Stimulated activated naive CD8-positive, alpha-beta T cell treated with anti-CD3 and anti-CD28 coated beads, Interleukin-15, amount 100 ng/mL, for 72 hours (primary cell): ENCODE data around the gene MOK.

Experiments used
- ATAC-seq: fragments of 150-1000 bp; cut with Tn5 transposase; 2 replicates; pipeline ENCODE4 v1.10.0; 2021; ENCODE audit warnings: mild to moderate bottlenecking, moderate library complexity
- DNase-seq, 2 donors: peaks; one replicate each; pipeline ENCODE4 v3.0.0; 2021 to 2022
- H3K27ac Mint-ChIP-seq, 2 donors: one replicate each; pipeline ENCODE4 v1.8.0; 2022; ENCODE audit warnings: mild to moderate bottlenecking in 2 of 2, mixed read lengths in 2 of 2, moderate library complexity in 2 of 2
- H3K27me3 Mint-ChIP-seq: one replicate; pipeline ENCODE4 v1.8.0; 2022; ENCODE audit warnings: mixed read lengths
- H3K4me1 Mint-ChIP-seq: one replicate; pipeline ENCODE4 v1.8.0; 2022; ENCODE audit warnings: mild to moderate bottlenecking, mixed read lengths
- H3K4me3 Mint-ChIP-seq, 2 donors: one replicate each; pipeline ENCODE4 v1.8.0; 2022; ENCODE audit warnings: mild to moderate bottlenecking in 2 of 2, mixed read lengths in 2 of 2, moderate library complexity in 1 of 2
- H3K9me3 Mint-ChIP-seq, 2 donors: one replicate each; pipeline ENCODE4 v1.8.0; 2022; ENCODE audit warnings: mixed read lengths in 2 of 2

Gene MOK

DNA sequence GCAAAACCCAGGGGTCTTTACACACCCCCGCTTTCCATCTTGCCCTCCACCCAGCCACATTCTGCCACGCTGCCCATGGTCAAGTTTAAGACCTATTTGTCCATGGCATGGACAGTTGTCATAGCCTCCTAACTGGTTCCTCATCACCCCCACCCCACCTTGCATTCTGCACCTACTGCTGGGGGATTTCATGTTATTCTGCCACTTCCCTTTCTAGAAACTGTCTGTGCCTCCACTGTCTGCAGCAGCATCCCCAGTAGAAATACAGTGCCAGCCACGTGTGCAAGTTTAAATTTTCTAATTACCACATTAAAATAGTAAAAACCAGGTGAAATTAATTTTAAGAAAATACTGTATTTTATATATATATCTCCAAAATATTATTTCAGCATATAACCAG is 102.0 kb downstream of the MOK start:
- no peak for DNase-seq
- Mint-ChIP-seq H3K27ac (no peak overlapping the region), H3K4me3 (no peak overlapping the region), H3K4me1 (peaks cover 72% of the 10 kb centered on the region), H3K9me3 (no peaks in the 10 kb centered on the region), H3K27me3 (no peaks in the 10 kb centered on the region)
- ATAC-seq = no peak

DNA sequence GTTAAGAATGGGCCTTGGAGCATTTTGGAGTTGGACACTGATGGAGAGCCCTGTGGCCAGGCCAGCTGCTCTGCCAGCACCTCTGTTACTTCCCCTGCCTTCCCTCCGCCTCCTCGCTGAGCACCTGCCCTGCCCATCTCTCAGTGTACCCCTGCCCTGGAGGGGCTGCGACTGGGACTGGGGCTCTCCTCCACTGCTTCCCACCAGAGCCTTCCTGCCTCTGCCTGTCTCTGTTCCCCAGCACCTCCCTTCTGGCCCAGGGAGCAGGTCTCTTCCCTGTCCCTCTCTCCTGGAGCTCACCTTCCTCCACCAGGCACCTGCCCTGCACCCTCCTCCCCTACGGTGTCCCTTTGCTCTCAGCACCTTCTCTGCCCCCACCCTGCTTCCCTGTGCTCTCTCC is 103.2 kb downstream of the MOK start:
- H3K27ac Mint-ChIP-seq = peak overlapping the region; percentile 13 to 68
- H3K27me3 Mint-ChIP-seq = no peaks in the 10 kb centered on the region
- peaks cover 83% of the 10 kb centered on the region for H3K4me1 Mint-ChIP-seq
- H3K9me3 Mint-ChIP-seq = no peaks in the 10 kb centered on the region
- peak; percentile 41 for ATAC-seq
- no peak for DNase-seq
- H3K4me3 Mint-ChIP-seq = peak overlapping the region; percentile 59 to 79

DNA sequence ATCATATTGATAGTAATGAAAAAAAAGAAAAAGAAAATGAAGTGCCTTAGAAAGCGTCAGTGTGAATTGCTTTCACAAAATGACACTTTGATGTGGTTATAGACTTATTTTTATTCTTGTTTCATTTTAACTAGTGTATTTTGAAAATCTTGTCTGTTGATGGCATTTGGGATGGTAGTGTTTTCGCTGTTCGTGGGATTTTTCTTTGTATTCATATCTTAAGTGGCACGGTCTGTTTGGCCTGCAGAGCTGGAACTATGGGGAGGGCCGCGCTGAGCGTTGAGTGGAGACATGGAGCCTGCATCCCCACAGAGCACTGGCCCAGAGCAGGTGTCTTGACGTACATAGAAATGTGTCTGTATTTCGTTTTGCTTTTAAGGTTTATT is 103.6 kb downstream of the MOK start:
- no peaks in the 10 kb centered on the region for H3K9me3 Mint-ChIP-seq
- H3K4me1 Mint-ChIP-seq = peaks cover 88% of the 10 kb centered on the region
- DNase-seq (peak in 1 of 2 donors; percentile 33), ATAC-seq (peak; percentile 81)
- H3K4me3 Mint-ChIP-seq = peak overlapping the region; percentile 59 to 79
- peak overlapping the region; percentile 2 to 14 for H3K27ac Mint-ChIP-seq
- H3K27me3 Mint-ChIP-seq = no peaks in the 10 kb centered on the region

DNA sequence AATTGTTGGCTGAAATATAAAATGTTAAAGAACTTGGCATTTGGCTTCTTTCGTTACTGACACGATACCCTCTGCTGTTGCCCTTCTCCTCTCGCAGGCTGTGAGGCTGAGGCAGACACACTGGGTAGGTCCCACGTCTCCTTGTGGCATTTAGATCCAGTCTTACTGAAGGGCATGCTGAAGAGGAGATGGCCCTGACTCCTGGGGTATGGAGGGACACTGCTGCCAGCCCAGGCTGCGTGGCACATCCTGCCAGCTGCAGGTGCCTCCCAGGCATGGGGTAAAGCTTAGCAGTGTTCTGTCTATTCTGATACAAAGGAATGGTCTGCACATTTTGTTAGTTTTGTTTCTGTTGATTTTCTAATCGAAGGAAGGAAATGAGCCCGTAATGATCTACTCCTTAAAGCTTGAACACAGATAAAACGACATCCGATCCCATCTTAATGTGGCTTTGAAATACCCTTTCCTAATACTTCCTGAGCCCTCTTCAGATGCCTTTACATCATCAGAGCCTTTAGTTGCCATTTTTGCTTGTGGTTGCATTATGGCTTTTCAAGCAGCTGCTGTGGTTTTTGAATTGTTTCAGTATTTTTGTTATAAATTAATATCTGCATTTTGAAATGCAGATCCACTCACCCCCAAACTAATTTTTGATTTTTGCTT is 104.1 kb downstream of the MOK start:
- DNase-seq = no peak
- H3K4me3 Mint-ChIP-seq = peak overlapping the region; percentile 59 to 79
- peak; percentile 68 for ATAC-seq
- no peaks in the 10 kb centered on the region for H3K9me3 Mint-ChIP-seq
- peak overlapping the region; percentile 2 to 65 for H3K27ac Mint-ChIP-seq
- H3K4me1 Mint-ChIP-seq = peaks cover 93% of the 10 kb centered on the region
- H3K27me3 Mint-ChIP-seq = no peaks in the 10 kb centered on the region

DNA sequence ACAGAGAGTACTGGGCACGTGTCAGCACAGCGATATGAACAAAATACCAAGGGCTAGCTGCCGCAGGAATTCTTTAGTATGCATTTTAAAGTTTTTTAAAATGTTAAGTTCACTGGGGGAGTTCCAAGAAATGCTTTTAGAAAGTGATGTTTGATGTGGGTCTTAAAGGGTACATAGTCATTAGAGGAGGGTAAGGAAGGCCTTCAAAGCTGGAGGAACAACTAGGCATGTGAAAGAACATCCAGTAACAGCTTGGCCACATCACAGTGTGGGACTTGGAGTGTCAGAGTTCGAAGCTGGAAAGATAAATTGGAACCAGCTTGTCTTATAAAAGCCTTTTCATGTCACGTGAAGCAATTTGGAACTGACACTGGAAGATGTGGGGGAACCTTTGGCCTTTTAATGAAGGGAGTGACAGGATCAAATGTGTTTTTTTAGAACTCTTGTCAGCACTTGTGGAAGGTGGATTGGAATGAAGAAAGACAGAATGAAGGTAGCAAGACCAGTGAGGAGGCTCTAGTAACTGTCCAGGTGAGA is 107.6 kb downstream of the MOK start:
- Mint-ChIP-seq H3K4me3 (peak overlapping the region in 1 of 2 donors; percentile 7), H3K4me1 (peaks cover 84% of the 10 kb centered on the region), H3K27me3 (no peaks in the 10 kb centered on the region), H3K27ac (peak overlapping the region in 1 of 2 donors; percentile 51), H3K9me3 (no peaks in the 10 kb centered on the region)
- ATAC-seq = no peak
- DNase-seq = no peak

DNA sequence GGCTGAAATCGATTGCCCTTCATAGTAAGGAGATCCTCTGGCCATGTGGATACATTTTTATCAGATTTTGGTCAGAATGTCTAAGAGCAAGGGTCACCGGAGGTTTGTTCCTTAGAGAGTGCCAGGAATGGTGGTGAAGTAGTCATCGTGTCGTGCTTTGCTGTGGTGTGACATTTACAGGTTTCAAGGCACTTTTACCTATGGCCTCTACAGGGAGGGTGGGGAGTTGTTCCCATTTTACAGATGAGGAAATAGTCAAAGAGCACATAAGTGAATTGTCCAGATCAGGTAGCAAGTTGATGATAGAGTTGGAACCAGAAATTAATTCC is 108.1 kb downstream of the MOK start:
- H3K4me1 Mint-ChIP-seq = peaks cover 79% of the 10 kb centered on the region
- H3K27me3 Mint-ChIP-seq = no peaks in the 10 kb centered on the region
- H3K9me3 Mint-ChIP-seq = no peaks in the 10 kb centered on the region
- peak overlapping the region in 1 of 2 donors; percentile 7 for H3K4me3 Mint-ChIP-seq
- peak overlapping the region; percentile 30 to 51 for H3K27ac Mint-ChIP-seq
- DNase-seq (no peak), ATAC-seq (no peak)

DNA sequence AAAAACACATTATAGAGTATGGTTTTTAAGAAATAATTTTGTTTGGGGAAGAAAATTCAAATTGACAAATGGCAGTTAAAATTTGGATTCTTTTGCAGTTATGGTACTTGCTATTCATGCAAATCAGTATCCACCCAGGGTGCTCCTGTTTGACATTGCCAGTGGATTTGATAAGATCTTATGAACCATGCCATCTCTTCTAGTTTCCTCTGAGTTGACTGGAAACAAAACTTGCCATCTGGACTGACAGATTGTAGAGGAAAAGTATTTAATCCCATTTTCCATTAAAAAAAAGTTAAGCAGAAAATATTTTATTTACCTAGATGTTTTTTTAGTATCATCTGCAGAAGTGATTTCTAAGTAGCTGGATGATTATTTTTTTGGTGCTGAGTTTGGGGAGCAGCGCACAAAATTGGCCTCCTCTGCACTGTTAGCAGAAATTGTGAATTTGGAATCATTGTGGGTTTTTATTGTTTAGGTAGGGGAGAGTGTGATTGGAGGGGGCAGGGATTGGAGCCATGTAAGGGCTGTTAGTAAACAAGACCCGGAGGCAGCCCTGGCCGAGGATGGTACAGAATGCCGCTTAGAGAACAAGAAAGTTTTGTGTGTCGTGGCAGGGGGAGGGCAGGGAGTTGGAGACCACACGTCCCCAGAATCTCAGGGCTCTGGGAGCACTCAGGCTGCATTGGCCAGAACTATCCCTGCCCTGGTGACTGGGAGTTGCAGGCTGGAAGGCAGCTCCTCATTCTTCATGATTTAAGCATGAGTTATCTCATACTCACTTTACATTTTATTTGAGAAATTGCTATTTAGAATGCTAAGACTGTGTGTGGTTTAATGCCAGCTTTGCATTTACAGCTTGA is 108.7 kb downstream of the MOK start:
- H3K4me3 Mint-ChIP-seq = peak overlapping the region in 1 of 2 donors; percentile 28
- H3K27ac Mint-ChIP-seq = peak overlapping the region in 1 of 2 donors; percentile 30
- H3K9me3 Mint-ChIP-seq = no peaks in the 10 kb centered on the region
- DNase-seq = no peak
- no peak for ATAC-seq
- H3K27me3 Mint-ChIP-seq = no peaks in the 10 kb centered on the region
- peaks cover 76% of the 10 kb centered on the region for H3K4me1 Mint-ChIP-seq

DNA sequence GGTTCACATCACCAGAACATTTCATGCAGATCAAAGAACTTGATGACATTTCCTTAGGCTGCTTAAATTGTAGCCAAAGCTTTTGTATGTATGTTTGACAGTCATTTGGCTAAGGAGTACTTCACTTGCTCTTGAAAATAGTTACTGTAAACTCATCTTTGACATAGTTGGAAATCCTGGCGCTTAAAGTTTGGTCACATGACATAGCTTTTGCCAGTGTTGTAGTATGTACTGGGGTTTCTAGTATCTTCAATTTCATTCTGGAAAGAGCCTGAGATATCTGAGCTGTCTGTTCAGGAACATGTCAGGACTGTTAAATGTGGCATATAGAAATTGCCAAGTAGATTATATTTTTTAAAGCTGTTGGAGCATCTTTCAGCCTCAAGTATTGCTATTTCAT is 109.5 kb downstream of the MOK start:
- no peaks in the 10 kb centered on the region for H3K27me3 Mint-ChIP-seq
- no peak for DNase-seq
- peaks cover 76% of the 10 kb centered on the region for H3K4me1 Mint-ChIP-seq
- no peaks in the 10 kb centered on the region for H3K9me3 Mint-ChIP-seq
- no peak for ATAC-seq
- H3K27ac Mint-ChIP-seq = no peak overlapping the region
- no peak overlapping the region for H3K4me3 Mint-ChIP-seq

DNA sequence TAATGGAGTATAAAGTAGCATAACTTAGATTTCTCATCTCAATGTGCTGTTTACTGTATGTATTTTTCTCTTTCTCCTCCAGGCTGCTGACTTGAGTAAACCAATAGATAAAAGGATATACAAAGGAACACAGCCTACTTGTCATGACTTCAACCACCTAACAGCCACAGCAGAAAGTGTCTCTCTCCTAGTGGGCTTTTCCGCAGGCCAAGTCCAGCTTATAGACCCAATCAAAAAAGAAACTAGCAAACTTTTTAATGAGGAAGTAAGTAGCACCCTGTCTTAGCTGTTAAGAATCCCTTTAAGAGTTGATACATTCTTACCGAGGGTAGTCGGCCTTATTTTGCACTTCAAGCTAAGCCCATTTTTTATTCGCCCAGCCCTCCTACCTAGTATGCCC is 110.1 kb downstream of the MOK start:
- Mint-ChIP-seq H3K27ac (no peak overlapping the region), H3K9me3 (no peaks in the 10 kb centered on the region), H3K4me3 (no peak overlapping the region), H3K4me1 (peaks cover 76% of the 10 kb centered on the region), H3K27me3 (no peaks in the 10 kb centered on the region)
- no peak for DNase-seq
- ATAC-seq = no peak

DNA sequence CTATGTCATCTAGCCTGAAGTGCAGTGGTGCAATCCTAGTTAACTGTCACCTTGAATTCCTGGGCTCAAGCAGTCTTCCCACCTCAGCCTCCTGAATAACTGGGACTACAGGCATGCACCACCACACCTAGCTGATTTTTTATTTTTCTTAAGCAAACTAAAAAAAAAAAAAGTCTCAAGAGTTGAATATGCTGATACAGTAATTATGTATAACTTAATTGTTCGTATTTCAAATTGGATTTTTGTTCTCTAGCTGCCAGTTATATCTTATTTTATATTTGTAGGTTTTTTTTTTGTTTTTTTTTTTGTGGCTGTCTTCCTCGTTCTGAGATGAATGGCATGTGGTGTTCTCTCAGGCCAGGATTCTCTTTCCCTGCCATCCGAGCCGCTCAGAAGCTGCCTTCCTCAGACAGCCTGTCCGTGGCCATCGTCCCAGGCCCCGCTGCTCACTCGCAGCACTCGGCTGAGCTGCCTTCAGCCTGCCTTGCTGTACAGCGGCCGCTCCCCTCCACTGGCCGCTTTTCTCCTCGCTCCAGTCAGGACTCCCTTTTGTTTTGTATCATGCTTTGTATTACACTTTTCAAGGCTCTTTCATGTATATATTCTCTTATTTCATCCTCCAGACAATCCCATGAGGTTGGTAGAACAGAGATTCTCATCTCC is 112.0 kb downstream of the MOK start:
- peaks cover 60% of the 10 kb centered on the region for H3K4me1 Mint-ChIP-seq
- no peak for DNase-seq

DNA sequence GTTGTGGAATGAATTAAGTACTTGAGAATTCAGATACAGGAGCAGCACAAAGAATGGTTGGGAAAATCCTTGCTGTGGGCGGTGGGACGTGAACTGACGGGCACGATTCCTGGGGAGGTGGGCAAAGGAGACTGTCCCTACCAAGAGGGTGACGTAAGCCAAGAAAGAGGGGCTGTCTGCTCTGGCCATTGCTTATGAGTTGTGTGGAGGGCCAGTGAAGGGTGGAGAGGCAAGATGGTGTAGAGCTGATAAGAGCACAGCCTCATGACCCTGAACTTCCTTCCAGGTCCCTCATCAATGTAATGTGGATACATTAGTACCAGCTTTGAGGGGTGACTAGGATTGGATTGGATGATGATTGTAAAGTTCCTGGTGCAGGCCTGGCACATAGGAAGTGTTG is 115.1 kb downstream of the MOK start:
- ATAC-seq (no peak), DNase-seq (no peak)
- Mint-ChIP-seq H3K4me3 (no peak overlapping the region), H3K27me3 (no peaks in the 10 kb centered on the region), H3K9me3 (no peaks in the 10 kb centered on the region), H3K4me1 (peaks cover 61% of the 10 kb centered on the region), H3K27ac (no peak overlapping the region)

More for the DNA sequence above, 112.0 kb downstream of the MOK start:
- Mint-ChIP-seq H3K27me3 (no peaks in the 10 kb centered on the region), H3K9me3 (no peaks in the 10 kb centered on the region), H3K27ac (no peak overlapping the region), H3K4me3 (no peak overlapping the region)
- ATAC-seq = no peak

DNA sequence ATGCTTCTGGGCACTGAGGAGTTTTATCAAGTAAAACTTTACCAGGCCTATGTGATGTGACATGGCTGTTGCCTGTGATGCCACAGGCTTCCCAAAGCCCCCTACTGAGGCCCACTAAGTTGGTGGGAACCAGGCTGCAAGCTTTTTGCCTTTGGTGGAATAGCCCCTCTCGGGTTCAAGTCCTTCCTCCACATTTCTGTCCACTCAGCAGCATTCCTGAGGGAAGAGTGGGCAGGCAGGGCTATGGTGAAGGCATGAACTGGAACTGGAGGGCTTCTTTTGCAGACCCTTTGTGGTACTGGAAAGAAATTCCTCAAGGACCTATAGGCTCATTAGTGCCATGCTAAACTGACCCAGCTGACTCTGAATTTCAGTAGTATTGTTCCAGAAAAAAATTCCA is 116.8 kb downstream of the MOK start:
- Mint-ChIP-seq H3K4me1 (peaks cover 69% of the 10 kb centered on the region), H3K27ac (no peak overlapping the region), H3K4me3 (no peak overlapping the region), H3K9me3 (no peaks in the 10 kb centered on the region), H3K27me3 (no peaks in the 10 kb centered on the region)
- DNase-seq (no peak), ATAC-seq (no peak)

DNA sequence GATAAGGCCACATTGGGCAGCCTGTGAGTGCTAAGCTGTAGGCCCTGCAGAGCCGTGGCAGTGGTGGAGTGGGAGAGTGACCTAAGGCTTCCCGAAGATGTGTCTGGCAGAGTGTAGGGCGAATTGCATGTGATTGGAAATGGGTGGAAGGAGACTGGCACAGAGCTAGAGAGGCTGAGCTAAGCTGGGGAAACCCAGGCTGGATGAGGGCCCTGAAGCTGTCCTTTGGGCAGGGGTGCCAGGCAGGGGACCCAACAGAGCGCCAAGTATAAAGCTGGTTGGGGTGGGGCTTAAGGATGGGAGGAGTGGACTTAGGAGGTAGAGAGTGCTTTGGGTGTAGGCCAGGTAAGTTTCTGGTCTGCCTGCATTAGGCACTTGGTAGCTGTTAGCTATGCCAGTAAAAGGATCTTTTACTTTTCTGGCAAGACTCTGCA is 117.4 kb downstream of the MOK start:
- H3K4me1 Mint-ChIP-seq = peaks cover 73% of the 10 kb centered on the region
- no peaks in the 10 kb centered on the region for H3K9me3 Mint-ChIP-seq
- peak overlapping the region in 1 of 2 donors; percentile 24 for H3K27ac Mint-ChIP-seq
- ATAC-seq (no peak), DNase-seq (no peak)
- no peak overlapping the region for H3K4me3 Mint-ChIP-seq
- no peaks in the 10 kb centered on the region for H3K27me3 Mint-ChIP-seq

DNA sequence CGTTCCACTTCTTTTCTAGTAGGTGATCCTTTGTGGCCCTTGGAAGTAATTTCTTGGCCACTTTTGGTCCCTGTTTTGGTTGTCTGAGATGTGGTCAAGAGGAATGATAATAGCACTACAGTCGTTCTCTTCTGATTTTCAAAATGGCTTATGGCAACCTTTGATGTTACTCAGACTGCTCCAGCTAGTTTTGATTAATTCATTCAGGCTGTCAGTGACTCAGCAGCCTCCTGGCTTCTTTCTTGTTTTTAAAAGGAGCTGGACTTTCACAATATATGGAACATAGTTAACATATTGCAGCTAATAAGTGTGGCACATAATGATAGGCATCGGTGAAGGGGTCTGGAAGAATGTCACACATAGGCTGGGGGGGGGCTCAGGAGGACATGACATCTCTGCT is 117.9 kb downstream of the MOK start:
- ATAC-seq (no peak), DNase-seq (no peak)
- no peaks in the 10 kb centered on the region for H3K9me3 Mint-ChIP-seq
- H3K4me1 Mint-ChIP-seq = peaks cover 74% of the 10 kb centered on the region
- no peak overlapping the region for H3K4me3 Mint-ChIP-seq
- no peaks in the 10 kb centered on the region for H3K27me3 Mint-ChIP-seq
- peak overlapping the region in 1 of 2 donors; percentile 24 for H3K27ac Mint-ChIP-seq

DNA sequence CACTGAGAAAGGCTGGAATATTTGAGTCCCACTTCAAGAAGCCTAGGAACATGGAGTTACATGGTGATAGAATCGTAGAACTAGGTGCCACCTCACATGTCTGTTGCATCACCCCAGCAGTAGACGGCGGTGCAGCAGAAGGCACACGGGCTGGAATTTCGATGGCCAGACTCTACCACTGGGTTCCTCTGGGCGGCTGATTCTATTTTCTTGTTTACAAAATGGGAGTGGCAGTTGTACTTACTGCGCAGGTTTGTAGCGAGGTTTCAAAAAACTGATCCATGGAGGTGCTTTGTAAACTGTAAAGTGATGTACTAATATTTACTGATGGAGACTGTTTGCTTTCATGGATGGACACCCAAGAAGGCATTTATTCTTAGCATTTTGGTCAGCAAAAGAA is 119.6 kb downstream of the MOK start:
- Mint-ChIP-seq H3K4me1 (peaks cover 78% of the 10 kb centered on the region), H3K4me3 (peak overlapping the region in 1 of 2 donors; percentile 3), H3K27me3 (no peaks in the 10 kb centered on the region), H3K9me3 (no peaks in the 10 kb centered on the region), H3K27ac (peak overlapping the region in 1 of 2 donors; percentile 70)
- DNase-seq = no peak
- ATAC-seq = no peak
